ENCODE data around the gene PREX1.

DNA sequence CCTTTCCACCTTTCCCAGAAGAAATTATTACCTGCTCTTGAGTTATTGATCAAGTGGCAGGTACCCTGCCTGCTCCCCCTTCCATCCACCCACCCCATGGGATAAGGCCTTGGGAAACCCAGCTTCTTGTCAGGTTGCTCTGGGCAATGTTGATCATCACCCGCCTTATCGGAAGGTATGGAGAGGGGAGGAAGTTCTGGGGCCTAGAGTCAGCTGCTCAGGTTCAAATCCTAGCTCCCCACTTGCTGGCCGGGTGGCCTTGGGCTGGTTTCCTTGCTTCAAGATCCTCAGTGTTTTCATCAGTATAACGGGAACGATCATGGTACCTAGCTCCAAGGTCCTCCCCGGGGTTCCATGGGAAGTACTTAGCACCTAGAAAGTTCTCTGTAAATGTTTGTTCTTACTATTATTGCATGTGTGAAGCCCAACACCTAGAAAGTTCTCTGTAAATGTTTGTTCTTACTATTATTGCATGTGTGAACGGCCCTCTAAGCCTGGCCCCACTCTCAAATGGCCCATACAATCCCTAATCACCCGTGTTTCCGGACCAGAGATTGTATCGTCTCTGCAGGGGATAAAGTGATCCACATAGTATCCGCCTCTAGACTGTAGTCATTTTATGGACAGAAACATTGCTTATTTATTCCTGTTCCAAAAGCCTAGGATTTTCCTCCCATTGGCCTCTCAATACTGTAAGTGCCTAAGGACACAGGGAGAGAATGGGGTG, 1.1 kb upstream of the PREX1 start:
- TF ChIP-seq, protein P1, sequence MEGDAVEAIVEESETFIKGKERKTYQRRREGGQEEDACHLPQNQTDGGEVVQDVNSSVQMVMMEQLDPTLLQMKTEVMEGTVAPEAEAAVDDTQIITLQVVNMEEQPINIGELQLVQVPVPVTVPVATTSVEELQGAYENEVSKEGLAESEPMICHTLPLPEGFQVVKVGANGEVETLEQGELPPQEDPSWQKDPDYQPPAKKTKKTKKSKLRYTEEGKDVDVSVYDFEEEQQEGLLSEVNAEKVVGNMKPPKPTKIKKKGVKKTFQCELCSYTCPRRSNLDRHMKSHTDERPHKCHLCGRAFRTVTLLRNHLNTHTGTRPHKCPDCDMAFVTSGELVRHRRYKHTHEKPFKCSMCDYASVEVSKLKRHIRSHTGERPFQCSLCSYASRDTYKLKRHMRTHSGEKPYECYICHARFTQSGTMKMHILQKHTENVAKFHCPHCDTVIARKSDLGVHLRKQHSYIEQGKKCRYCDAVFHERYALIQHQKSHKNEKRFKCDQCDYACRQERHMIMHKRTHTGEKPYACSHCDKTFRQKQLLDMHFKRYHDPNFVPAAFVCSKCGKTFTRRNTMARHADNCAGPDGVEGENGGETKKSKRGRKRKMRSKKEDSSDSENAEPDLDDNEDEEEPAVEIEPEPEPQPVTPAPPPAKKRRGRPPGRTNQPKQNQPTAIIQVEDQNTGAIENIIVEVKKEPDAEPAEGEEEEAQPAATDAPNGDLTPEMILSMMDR (IDR thresholded peaks at IDR 0.05), result no peak
- no peak for TF ChIP-seq POLR2A (IDR thresholded peaks at IDR 0.05)
